Cardiac muscle cell (in vitro differentiated cells and primary cell): ENCODE measurements around the gene CXCR5. TPM values are rescaled to one million over a fixed set of nuclear protein-coding genes. Genes with fewer than 3 reads are reported as not detected.
A peak's percentile ranks its signal among the peaks of the same experiment; 100 is the strongest.

Experiments used
- DNase-seq, 2 donors: peaks; one replicate each; pipeline versions ENCODE4 v3.0.0 to v3.0.0-alpha.2; 2010 to 2017; ENCODE audit warnings: low read depth in 1 of 2, low spot score in 1 of 2
- H3K27ac ChIP-seq: fragments of 200-600 bp; sonication (generic); 2 replicates; pipeline ENCODE4 v1.5.1; 2016
- H3K27me3 ChIP-seq: fragments of 200-600 bp; sonication (generic); 2 replicates; pipeline ENCODE4 v1.6.0; 2016; ENCODE audit warnings: control low read depth
- H3K36me3 ChIP-seq: fragments of 200-600 bp; sonication (generic); 2 replicates; pipeline ENCODE4 v1.5.1; 2016; ENCODE audit warnings: control low read depth
- H3K4me1 ChIP-seq: fragments of 200-600 bp; sonication (generic); 2 replicates; pipeline ENCODE4 v1.8.1; 2017; ENCODE audit warnings: low read depth, mild to moderate bottlenecking, mixed run types
- H3K4me3 ChIP-seq: fragments of 200-600 bp; sonication (generic); 2 replicates; pipeline ENCODE4 v1.5.1; 2016; ENCODE audit warnings: mild to moderate bottlenecking
- H3K9me3 ChIP-seq: fragments of 200-600 bp; sonication (generic); 2 replicates; pipeline ENCODE4 v1.5.1; 2017; ENCODE audit warnings: low read depth, mild to moderate bottlenecking, control low read depth
- CTCF ChIP-seq: IDR thresholded peaks from 2 replicates; pipeline ENCODE4 v1.5.1; 2012; ENCODE audit warnings: low read depth, mild to moderate bottlenecking, low read length
- polyA plus RNA-seq: library from polyadenylated mRNA; unstranded; fragments of >200 nt; fragmentation: Nextera tagmentation; extraction: Ambion mirVana; gene quantifications from 2 replicates; pipeline ENCODE4 v1.2.1, GENCODE V29; 2016
- total RNA-seq: library from RNA; depleted of rRNA; stranded (reverse); fragments of >200 nt; gene quantifications from 2 replicates; pipeline ENCODE4 v1.2.3, GENCODE V29; 2016

The CXCR5 gene
- total and polyA plus RNA-seq, 2 experiments from 2014 or later = not detected

DNA sequence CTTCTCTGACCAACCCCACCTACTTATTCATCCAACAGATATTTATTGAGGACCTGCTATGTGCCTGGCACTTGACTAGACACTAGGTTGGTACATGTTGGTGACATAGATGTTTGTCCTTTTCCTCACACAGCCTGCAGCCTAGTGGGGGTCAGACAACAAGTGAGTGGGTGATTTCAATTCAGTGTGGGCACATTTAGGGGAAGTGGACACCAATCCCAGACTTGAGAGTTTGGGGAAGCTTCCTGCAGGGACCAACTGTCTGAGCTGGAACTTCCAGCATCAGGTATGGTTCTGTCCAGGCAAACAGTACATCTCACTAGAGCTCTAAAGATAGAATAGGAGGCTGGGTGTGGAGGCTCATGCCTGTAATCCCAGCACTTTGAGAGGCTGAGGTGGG, 47.9 kb downstream of the CXCR5 start:
- DNase-seq = no peak
- Histone ChIP-seq H3K9me3 (no peaks in the 10 kb centered on the region), H3K4me3 (no peak overlapping the region), H3K27ac (no peak overlapping the region), H3K4me1 (peaks cover 4% of the 10 kb centered on the region), H3K27me3 (no peaks in the 10 kb centered on the region), H3K36me3 (no peaks in the 10 kb centered on the region)
- TF ChIP-seq CTCF = no peak

- Histone ChIP-seq H3K9me3 (no peaks in the 10 kb centered on the region), H3K4me3 (no peak overlapping the region), H3K27ac (peak overlapping the region; percentile 77), H3K27me3 (no peaks in the 10 kb centered on the region), H3K36me3 (no peaks in the 10 kb centered on the region), H3K4me1 (peaks cover 4% of the 10 kb centered on the region)
- DNase-seq = peak; percentile 29 to 54
- no peak for TF ChIP-seq CTCF
These were observed 49.8 kb downstream of the CXCR5 start for GRCh38 chr11:118933486-118933885.

- TF ChIP-seq CTCF = no peak
These were observed 51.7 kb downstream of the CXCR5 start for GRCh38 chr11:118935376-118935775.

DNA sequence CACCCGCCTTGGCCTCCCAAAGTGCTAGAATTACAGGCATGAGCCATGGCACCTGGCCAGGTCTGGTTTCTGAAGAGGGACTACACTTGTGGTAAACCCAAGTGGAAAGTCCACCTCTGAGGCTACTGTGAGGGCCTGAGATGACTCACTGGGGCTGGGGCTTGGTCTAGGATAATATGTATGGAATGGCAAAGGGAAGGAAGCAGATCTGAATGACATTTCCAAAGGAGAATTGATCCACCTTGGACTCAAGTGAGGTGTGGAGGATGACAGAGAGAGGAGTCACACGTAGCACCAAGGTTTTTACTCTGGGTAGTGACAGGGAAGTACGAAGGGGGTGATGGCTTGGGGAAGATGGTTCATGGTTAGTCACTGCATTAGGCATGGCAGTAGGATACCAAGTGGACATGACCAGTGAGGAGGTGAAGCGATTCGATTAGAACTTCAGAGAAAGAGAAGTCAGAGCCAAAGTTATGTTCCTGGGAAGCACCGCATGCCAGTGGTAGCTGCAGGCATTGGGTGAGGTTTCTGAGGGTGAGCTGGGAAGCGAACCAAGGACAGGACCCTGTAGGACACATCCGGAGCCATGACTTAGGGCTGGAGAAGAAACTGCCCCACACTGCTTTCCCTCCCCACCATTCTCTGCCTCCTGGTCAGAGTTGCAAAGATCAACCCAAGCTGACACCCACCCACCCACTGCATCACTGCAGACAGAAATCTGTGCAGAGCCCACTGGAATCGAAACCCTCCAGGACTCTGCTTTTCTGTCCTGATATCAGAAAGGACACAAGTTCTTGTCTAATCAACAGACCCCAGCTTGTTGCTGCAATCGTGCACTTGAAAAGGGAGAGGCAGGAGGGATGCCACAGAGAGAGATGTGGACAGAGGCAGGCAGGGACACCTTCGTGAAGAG, 55.1 kb downstream of the CXCR5 start:
- no peaks in the 10 kb centered on the region for H3K27me3 ChIP-seq
- TF ChIP-seq CTCF = no peak
- H3K9me3 ChIP-seq = no peaks in the 10 kb centered on the region
- no peaks in the 10 kb centered on the region for H3K4me1 ChIP-seq
- H3K4me3 ChIP-seq = no peak overlapping the region
- peak in 1 of 2 donors; percentile 61 for DNase-seq
- no peak overlapping the region for H3K27ac ChIP-seq
- no peaks in the 10 kb centered on the region for H3K36me3 ChIP-seq

More at GRCh38 chr11:118935376-118935775, 51.7 kb downstream of the CXCR5 start:
- Histone ChIP-seq H3K4me1 (peaks cover 4% of the 10 kb centered on the region), H3K9me3 (no peaks in the 10 kb centered on the region), H3K27me3 (no peaks in the 10 kb centered on the region), H3K36me3 (no peaks in the 10 kb centered on the region), H3K27ac (no peak overlapping the region), H3K4me3 (no peak overlapping the region)
- no peak for DNase-seq

DNA sequence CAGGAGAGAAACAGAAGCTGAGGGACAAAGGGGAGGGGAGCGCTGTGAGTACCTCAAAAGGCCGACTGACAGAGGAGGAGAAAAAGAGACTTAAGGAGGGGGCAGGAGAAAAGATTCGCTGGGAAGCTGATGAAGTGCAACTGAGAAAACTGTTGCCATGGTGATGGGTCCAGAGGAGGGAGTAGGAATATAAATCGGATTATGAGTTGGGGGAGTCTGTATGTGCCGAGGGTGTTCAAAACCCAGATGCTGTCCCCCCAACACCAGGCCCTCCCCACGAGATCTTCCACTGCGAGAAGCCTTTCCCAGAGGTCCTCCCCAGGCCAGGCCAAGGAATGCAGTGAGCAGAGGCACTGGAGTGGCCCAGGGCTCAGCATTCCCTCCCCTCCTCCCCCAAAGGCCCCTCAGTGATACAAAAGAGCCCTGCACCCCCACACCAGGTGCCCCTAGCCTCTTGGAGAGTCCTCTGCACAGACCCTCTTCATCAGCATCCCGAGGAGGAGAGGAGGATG, 55.8 kb downstream of the CXCR5 start:
- DNase-seq = no peak
- no peaks in the 10 kb centered on the region for H3K9me3 ChIP-seq
- no peak overlapping the region for H3K27ac ChIP-seq
- H3K36me3 ChIP-seq = no peaks in the 10 kb centered on the region
- TF ChIP-seq CTCF = no peak
- no peak overlapping the region for H3K4me3 ChIP-seq
- H3K4me1 ChIP-seq = no peaks in the 10 kb centered on the region
- no peaks in the 10 kb centered on the region for H3K27me3 ChIP-seq
